OCI-M1 (cell line): ENCODE data around the gene GHDC.

Experiments used
- DNase-seq: peaks from one replicate; lab custom pipeline; 2025; lab: John Stamatoyannopoulos, UW

Gene GHDC

DNA sequence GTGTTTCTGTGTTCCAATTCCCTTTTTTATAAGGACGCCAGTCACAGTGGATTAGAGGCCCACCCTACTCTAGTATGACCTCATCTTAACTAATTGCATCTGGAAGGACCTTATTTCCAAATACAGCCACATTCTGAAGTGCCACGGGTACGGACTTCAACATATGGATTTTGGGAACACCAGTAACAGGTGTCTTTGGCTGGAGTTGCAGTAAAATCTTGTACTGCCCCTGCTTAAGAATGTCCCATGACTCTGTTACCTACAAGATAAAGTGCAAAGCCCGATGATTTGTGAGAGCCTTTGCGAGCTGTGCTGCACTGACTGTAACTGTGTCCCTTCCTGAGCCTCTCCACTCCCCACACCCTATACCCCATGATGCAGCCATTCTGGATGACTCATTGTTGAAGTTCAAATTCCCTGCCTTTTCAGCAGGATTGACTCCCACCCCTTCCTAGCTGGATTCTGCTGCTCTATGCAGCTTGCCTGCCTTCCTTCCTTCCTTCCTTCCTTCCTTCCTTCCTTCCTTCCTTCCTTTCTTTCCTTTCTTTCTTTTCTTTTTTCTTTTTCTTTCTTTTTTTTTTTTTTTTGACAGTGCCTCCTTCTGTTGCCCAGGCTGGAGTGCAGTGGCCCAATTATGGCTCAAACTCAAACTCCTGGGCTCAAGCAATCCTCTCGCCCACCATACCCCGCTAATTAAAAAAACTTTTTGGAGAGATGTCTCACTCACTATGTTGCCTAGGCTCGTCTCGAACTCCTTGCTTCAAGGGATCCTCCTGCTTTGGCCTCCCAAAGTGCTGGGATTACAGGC is 11.2 kb downstream of the GHDC start:
- no peak for DNase-seq

DNA sequence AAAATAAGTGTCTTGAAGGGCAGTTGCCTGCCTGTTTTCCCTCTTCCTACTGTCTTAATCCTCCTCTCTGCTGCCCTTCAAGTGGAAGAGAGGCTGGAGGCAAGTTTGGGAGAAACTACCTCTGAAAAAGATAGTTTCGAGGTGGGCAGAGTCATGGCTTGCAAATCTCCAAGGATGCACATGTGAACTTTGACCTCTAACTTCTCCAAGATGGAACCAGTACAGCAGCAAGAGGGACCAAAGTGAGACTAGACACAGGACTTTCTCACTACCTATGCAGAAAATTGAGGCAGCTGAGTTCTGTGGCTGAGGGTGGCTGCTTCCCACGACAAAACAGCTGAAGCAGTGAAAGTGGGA is 12.5 kb downstream of the GHDC start:
- DNase-seq = no peak

DNA sequence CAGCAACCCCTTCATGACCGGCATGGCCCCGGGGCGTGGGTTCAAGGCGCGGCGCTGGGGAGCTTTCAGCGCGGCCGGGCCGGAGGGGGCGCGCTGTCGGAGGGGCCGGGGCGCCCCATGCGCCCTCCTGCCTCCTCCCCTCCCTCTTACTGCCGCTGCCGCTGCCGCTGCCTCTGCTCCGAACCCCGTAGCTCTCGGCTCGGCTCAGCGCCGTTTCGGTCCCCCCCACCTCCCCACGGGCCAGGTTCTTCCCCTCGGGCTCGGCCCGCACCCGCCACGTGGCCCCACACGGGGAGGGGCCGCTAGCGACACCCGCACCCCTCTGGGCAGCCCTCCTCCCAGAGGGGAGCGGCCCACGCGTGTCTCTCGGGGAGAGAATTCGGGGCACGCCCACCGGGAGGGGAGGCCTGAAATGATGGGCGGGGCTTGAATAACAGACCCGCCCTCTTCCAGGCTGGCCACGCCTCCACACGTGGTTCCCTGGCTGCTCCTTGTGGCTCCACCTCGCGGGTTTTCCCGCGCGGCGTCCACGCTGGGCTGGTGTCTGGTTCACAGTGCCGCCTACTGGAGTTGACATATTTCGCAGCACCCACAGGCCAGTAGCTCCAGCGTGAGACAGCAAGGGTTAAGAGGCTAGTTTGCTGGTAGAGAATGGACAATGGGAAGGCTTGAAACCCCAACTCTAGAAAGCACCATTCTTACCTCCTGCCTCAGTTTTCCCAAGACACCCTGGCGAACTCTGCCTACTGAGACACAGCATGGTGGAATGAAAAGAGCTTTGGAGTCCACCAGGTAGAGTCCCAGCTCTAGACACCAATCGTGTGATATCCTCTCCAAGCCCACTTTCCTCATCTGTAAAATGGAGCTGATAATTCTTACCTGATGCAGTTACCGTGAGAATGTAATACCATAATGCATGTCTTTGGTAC is 13.1 kb downstream of the GHDC start, which contains the start of gene KCNH4:
Gene KCNH4 (minus strand): TSS at position 221 of the 929 bp plus-strand sequence. CDS start 197 bp downstream, at position 24.
- DNase-seq = peak; percentile 92

DNA sequence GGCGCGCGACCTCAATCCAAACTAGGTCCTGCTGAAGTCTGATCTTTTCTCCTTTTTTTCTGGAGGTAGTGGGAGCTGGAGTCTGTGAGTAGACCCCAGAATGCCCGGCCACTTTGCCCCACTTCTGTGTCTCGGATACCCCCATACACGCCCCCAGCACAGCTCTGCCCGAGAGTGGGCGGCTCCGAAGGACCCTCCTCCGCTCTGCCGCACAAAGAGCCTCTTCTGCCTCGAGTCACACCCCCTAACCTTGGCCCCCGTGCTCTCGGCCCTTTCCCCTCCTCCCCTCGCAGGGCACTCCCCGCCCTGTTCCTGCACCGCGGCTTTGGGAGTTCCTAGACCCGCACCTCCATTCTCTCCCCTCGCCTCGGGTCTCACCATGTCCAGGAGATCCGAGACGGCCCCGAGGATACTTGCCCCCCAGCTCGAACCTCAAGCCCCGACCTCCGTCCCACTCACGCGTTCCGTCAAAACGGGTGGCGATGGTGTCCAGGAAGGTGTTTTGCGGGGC is 13.8 kb downstream of the GHDC start:
- DNase-seq = no peak

DNA sequence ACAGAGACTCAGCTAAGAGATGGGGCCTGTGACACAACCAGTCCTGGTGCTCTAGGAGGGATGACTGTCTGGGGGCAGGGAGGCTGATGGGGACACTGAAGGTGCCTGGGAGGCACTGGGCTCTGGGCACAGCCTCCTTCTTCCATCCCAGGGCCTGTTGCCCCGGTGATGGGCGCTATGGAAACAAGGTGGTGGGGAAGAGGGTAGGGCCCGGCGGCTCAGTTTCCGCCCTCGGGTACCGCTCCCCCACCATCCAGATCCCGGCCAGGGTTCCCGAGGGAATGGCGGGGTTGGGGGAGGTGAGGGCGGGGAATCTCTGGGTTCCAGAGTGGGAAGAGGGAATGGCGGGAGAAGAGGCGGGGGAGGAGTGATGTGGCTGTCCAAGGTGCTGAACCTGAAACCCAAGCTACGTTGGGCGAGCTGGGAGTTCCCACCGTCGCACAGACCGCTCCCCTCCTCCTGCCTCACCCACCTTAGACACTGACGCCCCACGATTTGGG is 14.3 kb downstream of the GHDC start:
- DNase-seq = peak; percentile 34

DNA sequence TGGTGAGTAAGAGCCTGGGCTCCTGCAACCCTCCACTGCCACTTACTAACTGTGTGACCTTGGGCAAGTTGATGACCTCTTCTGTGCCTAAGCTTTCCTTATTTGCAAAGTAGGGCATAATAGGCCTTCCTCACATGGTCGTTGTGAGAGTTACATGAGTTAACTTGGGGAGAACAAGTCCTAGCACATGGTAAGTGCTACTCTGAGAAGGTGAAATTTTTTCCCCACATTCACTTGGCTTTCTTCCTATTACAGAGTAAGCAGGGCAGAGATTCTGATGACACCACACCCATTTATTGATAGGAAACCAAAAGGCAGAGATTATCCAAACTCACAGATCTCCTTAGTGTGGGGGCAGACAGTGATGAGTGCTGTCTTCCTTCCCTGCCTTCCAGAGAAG is 15.0 kb downstream of the GHDC start:
- DNase-seq = no peak

DNA sequence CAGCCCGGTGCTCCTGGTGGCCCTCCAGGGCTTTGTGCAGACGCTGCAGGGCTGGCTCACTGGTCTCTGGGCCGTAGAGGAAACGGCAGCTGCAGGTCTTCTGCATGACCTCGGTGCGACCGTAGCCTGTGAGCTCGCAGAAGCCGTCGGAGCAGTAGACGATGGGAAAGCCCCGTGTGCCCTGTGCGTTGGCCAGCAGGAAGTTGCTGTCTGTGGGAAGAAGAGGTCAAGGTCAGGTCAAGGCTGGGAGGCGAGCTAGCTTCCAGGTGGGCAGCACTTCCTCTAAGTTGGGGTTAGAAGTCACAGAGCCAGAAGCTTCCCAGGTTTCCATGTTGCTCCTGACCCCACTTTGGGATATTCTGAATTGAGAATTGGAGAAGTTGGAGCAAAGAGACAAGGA is 15.5 kb downstream of the GHDC start:
- no peak for DNase-seq

DNA sequence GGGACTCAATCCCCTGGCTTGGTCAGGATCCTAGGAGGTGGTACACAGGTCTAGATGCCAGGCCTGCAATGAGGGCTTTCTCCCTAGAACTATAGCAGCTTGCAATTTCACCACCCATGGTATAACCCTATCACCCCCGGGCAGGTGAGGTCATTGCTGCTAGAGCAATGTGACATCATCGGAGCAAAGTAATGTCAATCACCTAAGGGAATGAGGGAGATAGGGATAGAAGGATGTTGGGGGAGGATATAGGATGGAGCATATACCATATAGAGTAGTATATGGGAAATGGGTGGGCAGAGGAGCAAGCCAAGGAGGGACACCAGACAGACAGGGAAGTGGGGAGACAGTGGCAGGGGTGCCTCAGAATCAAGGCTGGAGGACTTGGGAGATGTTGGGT is 16.6 kb downstream of the GHDC start:
- no peak for DNase-seq

DNA sequence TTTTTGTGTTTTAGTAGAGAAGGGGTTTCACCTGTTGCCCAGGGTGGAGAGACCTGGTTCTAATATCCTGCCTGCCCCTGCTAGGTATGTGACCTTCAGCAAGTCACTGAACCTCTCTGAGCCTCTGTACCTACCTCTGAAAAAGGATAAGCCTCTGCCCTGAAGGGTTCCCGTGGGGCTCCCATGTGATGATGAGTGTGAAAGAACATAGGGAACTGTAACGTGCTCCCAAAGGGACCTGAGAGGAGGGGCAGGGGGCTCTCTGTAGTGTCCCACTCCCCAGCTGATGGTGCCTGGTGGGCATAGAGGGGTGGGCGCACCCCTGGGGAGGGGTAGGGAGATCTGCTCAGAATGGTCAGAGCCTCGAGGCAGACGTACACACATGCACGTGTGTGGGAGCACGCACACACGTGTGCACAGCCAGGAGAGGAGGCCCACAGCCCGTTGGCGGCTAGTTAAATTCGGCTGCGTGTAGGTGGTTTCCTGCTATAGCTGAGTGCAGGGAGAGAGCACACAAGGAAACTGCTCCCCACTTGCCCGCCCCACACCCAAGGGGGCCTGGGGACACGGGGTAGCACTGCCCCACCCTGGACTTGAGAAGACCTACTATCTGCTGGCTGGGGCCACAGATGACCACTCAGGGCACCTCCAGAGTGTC is 20.0 kb downstream of the GHDC start:
- no peak for DNase-seq

DNA sequence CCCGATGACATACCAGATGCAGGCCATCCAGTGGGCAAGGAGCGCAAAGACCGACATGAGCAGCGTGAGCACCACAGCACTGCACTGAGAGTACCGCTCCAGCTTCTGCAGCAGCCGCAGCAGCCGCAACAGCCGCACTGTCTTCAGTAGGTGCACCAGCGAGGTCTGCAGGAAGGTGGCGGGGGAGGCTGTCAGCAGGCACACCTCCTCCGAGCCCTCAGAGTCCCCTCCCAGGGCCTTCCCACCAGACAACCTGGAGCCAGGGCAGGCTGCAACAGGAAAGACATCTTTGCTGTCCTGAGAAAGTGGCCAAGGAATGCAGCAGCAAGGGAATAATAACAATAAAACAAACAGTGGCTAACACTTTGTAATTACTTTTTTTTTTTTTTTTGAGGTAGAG is 22.5 kb downstream of the GHDC start:
- no peak for DNase-seq

DNA sequence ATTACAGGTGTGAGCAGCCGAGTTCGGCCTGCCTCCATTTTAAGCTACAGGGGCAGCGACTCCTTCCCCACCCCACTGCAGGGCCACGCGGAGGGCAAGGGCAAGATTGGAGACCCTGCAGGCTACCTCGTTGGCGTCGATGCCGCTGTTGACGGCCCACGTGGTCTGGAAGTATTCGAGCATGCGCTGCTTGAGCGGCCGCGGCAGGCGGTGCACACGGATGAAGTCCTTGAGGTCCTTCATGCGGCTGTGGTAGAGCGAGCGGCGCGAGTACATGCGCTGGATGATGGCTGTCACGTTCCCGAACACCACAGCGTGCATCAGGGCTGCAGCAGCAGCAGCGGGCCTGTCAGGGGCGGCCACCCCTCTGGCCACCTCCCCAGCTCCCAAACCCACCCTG is 24.9 kb downstream of the GHDC start:
- DNase-seq = no peak

DNA sequence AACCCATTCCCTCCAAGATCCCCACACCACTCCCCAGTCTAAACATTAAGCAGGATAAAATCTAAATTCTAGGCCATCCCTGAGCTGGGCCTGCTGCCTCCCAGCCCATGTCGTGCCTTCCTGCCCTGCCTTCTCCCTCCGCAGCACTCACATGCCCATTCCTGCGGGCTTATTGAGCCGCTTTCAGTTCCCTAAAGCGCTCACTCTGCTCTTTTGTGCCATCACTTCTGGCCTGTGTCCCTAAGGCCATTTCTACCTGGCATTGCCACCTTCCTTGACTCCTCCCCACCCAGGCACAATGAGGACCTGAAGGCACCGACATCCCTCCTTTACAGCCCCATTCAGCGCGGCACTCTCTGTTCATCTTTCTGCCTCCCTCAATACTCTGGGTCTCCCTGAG is 26.5 kb downstream of the GHDC start:
- no peak for DNase-seq

DNA sequence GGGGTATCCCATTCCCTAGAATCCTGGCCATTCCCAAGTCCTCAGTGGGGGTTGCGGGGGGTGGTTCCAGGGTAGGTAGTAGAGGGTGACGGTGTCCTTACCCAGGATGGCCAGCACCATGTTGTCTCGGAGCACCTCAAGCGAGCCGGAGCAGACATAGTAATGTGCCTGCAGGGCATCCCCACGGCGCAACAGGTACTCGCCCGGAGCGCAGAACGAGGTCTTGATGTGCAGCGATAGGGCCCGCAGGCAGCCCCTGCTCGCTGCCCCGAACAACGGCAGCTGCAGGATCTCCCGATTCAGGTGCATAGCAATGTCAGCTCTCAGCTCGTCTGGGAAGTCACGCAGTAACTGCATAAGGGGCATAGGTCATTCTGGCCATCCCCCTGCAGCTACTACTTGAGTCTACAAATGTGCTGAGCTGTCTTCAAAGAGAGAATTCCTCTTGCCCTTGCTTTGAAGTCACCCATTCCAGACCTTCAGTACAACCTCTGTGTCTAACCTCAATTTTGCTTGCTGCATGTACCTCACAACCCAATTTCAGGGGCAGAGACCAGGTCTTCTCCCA is 28.0 kb downstream of the GHDC start:
- no peak for DNase-seq

DNA sequence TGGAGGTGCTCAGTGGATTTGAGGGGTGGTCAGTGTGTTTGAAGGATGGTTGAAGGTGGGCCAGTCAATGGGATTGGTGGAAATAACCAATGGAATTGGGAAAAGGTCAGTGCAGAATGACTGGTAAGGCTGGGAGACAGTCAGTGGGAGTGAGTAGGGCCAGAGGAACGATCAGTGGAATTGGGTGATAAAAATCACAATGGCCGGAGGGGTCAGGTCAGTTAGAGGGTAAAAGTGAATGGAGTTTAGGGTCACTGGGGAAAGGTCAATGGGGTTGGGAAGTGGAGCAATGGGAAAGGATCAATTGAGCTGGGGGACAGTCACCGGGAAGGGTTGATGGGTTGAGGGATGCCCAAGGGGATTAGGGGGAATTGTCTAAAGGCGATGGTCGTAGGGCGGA is 28.5 kb downstream of the GHDC start:
- no peak for DNase-seq

DNA sequence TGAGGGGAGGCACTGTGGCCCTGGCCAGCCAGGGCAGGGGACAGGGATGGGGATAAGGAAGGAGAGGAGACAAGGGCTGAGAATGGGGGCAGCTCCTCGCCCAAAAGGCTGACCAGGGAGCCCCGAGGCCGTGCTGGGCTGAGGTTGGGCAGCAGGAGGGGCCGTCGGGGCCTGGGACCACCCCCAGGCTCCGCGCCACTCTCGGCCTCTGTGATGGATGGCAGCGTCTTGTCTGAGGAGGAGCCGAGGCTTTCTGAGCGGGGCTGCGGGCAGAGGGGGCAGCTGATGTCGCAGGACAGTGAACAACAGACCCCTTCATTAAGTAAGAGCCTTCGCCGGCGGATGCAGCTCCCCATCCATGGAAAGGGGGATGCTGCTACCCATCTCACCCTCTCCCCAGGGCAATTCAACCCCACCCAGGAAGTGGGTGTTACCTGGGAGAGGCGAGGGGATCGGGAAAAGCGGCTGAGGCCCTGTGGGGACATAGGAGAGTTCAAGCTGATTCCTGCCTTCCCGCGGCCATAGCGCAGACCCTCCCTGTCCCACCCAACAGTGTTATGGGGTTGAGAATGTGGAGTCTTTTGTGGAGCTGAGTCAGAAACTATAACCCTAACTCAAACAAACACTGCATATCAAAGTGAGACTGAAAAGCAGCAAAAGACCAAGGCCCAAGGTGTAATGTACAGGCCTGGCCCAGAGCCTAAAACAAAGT is 30.4 kb downstream of the GHDC start:
- DNase-seq = no peak

DNA sequence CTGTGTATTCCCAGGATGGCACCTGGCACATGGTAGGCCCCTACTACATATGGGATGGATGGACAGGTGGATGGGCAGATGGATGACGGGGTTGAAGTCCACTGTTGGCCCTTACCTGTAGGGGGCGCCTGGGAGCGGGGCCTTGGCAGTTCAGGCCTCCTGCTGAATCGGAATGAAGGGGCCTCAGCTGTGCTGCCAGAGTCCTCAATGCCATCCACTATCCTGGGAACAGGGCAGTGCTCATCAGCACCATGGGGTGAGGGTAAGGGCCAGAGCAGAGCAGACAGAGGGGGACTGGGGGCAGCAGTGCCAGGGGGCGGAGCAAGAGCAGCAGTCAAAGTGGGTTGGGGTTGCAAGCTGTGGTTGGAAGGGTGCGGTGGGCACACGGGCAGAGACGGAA is 31.2 kb downstream of the GHDC start:
- peak; percentile 57 for DNase-seq

DNA sequence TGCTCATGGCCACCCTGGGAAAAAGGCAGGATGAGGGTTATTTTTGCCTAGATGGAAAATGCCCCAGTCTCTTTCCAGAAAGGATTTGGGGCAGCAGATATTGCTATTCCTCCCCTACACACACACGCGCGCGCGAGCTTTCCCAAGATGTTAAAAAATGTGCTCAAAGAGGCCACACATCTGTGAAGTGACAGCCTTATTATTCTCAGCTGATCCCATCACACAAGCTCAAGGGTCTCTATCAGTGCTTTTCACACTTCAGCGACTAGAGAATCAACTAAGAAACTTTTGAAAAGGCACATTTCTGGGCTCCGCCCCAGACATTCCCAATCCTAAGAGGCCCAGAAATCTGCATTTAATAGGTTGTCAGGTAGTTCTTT is 33.8 kb downstream of the GHDC start:
- no peak for DNase-seq

DNA sequence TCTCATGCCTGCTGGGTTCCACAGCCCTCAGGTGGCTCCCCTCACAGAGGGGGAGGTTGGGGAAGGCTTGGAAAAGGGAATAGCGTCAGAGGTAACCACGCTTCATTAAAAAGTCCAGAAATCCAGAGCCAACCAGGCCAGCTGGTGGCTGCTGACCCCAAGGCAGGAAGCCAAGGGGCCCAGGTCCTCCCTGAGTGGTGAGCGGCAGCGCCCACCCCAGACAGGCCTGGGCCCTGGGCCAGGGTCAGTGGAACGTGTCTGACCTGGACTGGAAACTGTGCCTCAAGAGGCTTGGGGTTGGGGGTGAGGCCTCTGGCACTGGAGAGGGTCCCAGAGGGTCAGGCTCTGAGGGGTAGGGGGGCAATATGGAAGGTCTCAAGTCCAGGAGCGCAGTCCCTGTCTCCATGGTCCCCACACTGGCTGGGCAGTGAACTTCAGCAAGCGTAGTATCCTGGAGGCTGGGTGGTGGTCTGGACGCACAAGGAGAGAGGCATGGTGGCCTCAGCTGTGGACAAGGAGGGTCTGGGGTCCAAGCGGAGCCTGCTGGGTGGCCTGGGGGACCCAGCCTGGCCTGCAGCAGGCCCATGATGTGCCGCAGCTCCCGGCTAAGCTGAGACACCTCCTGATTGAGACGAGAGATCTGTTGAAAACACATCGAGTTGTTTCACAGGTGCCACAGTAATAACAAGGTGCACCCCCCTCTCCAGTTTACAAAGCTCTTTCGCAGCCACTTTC is 34.3 kb downstream of the GHDC start:
- DNase-seq = no peak

DNA sequence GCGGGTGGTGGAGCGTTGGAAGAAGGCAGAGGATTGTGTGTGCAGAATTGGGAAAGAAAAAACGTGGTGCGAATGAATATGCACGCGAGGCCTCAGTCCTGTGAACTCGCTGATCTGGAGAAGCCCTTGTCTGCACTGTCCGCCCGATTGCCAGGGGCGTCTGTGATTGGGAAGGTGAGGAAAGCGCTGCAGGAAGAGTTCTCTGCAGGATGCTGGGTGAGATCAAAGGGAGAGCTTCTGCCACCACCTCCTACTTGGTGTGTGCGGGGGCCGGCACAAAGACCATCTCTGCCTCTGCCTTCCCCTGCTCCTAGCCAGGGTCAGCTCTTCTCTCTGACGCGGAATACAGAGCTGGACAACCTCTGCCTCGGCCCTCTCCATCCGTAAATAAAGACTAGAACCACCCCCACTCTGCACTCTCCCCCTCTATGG is 38.7 kb downstream of the GHDC start:
- no peak for DNase-seq

DNA sequence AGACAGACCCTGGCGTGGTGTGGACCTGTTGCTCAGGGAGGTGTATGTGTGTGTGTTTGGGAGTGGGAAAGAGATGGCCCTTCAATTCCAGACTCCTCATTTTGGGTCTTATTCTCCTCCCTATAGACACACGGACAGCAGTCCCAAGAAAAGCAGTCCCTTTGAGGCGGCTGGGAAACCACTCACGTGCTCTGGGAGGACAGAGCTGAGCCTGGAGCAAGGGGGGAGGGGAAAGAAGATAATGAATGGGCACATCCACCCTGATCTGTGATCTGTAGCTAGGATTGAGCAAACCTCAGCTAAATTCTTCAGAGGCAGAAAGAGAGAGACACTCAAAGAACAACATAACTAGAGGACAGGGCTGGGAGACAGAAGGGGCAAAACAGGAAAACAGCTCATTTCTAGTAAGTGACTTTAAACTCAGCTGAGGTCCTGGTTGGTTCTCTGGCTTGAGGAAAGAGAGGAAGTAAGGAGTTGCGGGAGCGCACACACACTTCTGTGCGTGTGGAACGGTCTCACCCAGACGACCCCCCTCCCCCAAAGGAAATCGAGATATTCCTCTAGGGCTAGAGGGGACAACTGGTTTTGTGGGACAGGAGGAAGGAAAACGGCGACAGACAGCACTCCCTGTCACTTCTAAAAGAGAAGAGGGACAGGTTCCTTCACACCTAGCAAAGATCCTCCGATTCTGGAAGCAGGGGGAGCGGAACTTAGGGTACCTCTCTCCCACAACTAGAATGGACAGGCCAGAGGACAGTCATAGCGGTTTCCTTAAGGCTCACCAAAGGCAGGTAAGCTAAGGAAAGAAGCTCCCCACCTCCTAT is 40.2 kb downstream of the GHDC start:
- DNase-seq = peak; percentile 77
